Measurements from ENCODE around the gene HBM. TPM values are rescaled to one million over a fixed set of nuclear protein-coding genes. Genes with fewer than 3 reads are reported as not detected.

HBM gene
- total RNA-seq: not detected
- polyA plus RNA-seq (2013, experiment 1 of 2): not detected
- not detected for polyA plus RNA-seq (2013, experiment 2 of 2)
- long read RNA-seq, experiment 1: 0 reads
- long read RNA-seq, experiment 2: 0 reads
- long read RNA-seq, experiment 3: 0 reads
- long read RNA-seq, experiment 4: 0 reads

- Histone ChIP-seq H3K9me3 (ENCODE audit: control insufficient read depth, low read length) (no peaks in the 10 kb centered on the region), H3K4me1 (ENCODE audit: control insufficient read depth, insufficient read depth, low read length) (no peaks in the 10 kb centered on the region), H3K36me3 (ENCODE audit: control insufficient read depth, insufficient read depth, low read length) (no peaks in the 10 kb centered on the region), H3K4me3 (ENCODE audit: low read length) (no peak within 1 kb of the TSS), H3K27me3 (ENCODE audit: control insufficient read depth, insufficient read depth, low read length, poor library complexity, severe bottlenecking) (peaks cover 85% of the 10 kb centered on the region), H3K9ac (ENCODE audit: extremely low read depth, low read length, poor library complexity, severe bottlenecking) (no peak within 1 kb of the TSS), H3K27ac (ENCODE audit: low read depth, low read length) (no peak within 1 kb of the TSS)
- H3K36me3 Mint-ChIP-seq (ENCODE audit: low read depth): no peaks in the 10 kb centered on the region
- H3K9me3 Mint-ChIP-seq: no peaks in the 10 kb centered on the region
- peak; percentile 54 for DNase-seq
- H3K27me3 Mint-ChIP-seq (ENCODE audit: insufficient read depth): peaks cover 72% of the 10 kb centered on the region
- no peak within 1 kb of the TSS for H3K27ac Mint-ChIP-seq
- H3K4me3 Mint-ChIP-seq: peak within 1 kb of the TSS; percentile 37
- 4 to 6% methylated on average over 47 to 75 of the region's 75 CpGs for WGBS, 2 experiments (ENCODE audit: insufficient coverage in 1 of 2, insufficient read length in 1 of 2)
- no peak for TF ChIP-seq CTCF (conservative IDR thresholded peaks at IDR 0.05)
- peaks cover 5% of the 10 kb centered on the region for H3K4me1 Mint-ChIP-seq
Observed at GRCh38 chr16:165539-166374, at the start of gene HBM. Gene HBM (plus strand): TSS chr16:165978. CDS start chr16:165998, 20 bp downstream.

GRCh38 chr16:116015-116414, 49.8 kb upstream of the HBM start:
- H3K9me3 ChIP-seq (ENCODE audit: control insufficient read depth, low read length): no peaks in the 10 kb centered on the region
- H3K4me1 Mint-ChIP-seq: peaks cover 14% of the 10 kb centered on the region
- H3K4me3 ChIP-seq (ENCODE audit: low read length): no peak overlapping the region
- H3K27me3 ChIP-seq (ENCODE audit: control insufficient read depth, insufficient read depth, low read length, poor library complexity, severe bottlenecking): no peaks in the 10 kb centered on the region
- TF ChIP-seq CTCF (conservative IDR thresholded peaks at IDR 0.05): peak; percentile 13
- peaks cover 16% of the 10 kb centered on the region for H3K36me3 ChIP-seq (ENCODE audit: control insufficient read depth, insufficient read depth, low read length)
- H3K27ac Mint-ChIP-seq: no peak overlapping the region
- peaks cover 35% of the 10 kb centered on the region for H3K36me3 Mint-ChIP-seq (ENCODE audit: low read depth)
- 86 to 90% methylated on average over 3 to 6 of the region's 7 CpGs for WGBS, 2 experiments (ENCODE audit: insufficient coverage in 1 of 2, insufficient read length in 1 of 2)
- no peak overlapping the region for H3K27ac ChIP-seq (ENCODE audit: low read depth, low read length)
- no peaks in the 10 kb centered on the region for H3K9me3 Mint-ChIP-seq
- H3K4me3 Mint-ChIP-seq: no peak overlapping the region
- H3K27me3 Mint-ChIP-seq (ENCODE audit: insufficient read depth): no peaks in the 10 kb centered on the region
- peaks cover 4% of the 10 kb centered on the region for H3K4me1 ChIP-seq (ENCODE audit: control insufficient read depth, insufficient read depth, low read length)
- DNase-seq: no peak
- H3K9ac ChIP-seq (ENCODE audit: extremely low read depth, low read length, poor library complexity, severe bottlenecking): no peak overlapping the region

- H3K27ac Mint-ChIP-seq: no peak overlapping the region
- peaks cover 5% of the 10 kb centered on the region for H3K36me3 ChIP-seq (ENCODE audit: control insufficient read depth, insufficient read depth, low read length)
- H3K4me1 ChIP-seq (ENCODE audit: control insufficient read depth, insufficient read depth, low read length): peaks cover 4% of the 10 kb centered on the region
- peak; percentile 93 for DNase-seq
- H3K36me3 Mint-ChIP-seq (ENCODE audit: low read depth): peaks cover 22% of the 10 kb centered on the region
- no peak overlapping the region for H3K4me3 ChIP-seq (ENCODE audit: low read length)
- no peak overlapping the region for H3K27ac ChIP-seq (ENCODE audit: low read depth, low read length)
- peaks cover 14% of the 10 kb centered on the region for H3K4me1 Mint-ChIP-seq
- 78 to 86% methylated on average over 15 to 19 of the region's 19 CpGs for WGBS, 2 experiments (ENCODE audit: insufficient coverage in 1 of 2, insufficient read length in 1 of 2)
- H3K9me3 Mint-ChIP-seq: no peaks in the 10 kb centered on the region
- H3K9ac ChIP-seq (ENCODE audit: extremely low read depth, low read length, poor library complexity, severe bottlenecking): no peak overlapping the region
- peak; percentile 92 for TF ChIP-seq CTCF (conservative IDR thresholded peaks at IDR 0.05)
- H3K27me3 Mint-ChIP-seq (ENCODE audit: insufficient read depth): no peaks in the 10 kb centered on the region
- no peaks in the 10 kb centered on the region for H3K27me3 ChIP-seq (ENCODE audit: control insufficient read depth, insufficient read depth, low read length, poor library complexity, severe bottlenecking)
- no peaks in the 10 kb centered on the region for H3K9me3 ChIP-seq (ENCODE audit: control insufficient read depth, low read length)
- no peak overlapping the region for H3K4me3 Mint-ChIP-seq
Observed at GRCh38 chr16:117379-118365, 48.1 kb upstream of the HBM start.
